HCT116 (cell line): ENCODE data around the gene RGPD8. TPM values are rescaled to one million over a fixed set of nuclear protein-coding genes. Genes with fewer than 3 reads are reported as not detected.
A peak's percentile ranks its signal among the peaks of the same experiment; 100 is the strongest.

Source experiments
- ATAC-seq: fragments of 200-7000 bp; cut with Tn5 transposase; 2 replicates; pipeline ENCODE4 v1.9.1; 2020; ENCODE audit warnings: mild to moderate bottlenecking, moderate library complexity
- BruUV-seq: library from RNA; stranded (reverse); fragments of 400-500 nt; replicated peaks from 2 replicates; lab custom pipeline; 2021; lab: Mats Ljungman, UMichigan
- CTCF ChIA-PET: fragments of 300-600 bp; sonication (Branson Sonifier 250); formaldehyde crosslinking; loops from one replicate; lab custom pipeline; 2021; ENCODE audit warnings: antibody characterized with exemption; lab: Charles Lee
- POLR2A ChIA-PET: fragments of 300-600, 350-600 bp; sonication (Branson Sonifier 250); formaldehyde crosslinking; loops from one replicate; lab custom pipeline; 2021; ENCODE audit warnings: antibody characterized with exemption; lab: Charles Lee
- RAD21 ChIA-PET, 2 experiments: fragments of 300-600 bp; sonication (Branson Sonifier 250); formaldehyde crosslinking; loops; one replicate each; lab custom pipeline; 2023; ENCODE audit warnings: low total read pairs in 2 of 2; ENCODE audit not compliant: uncharacterized antibody in 2 of 2, unreplicated experiment in 2 of 2, low non-redundant PET in 1 of 2; lab: Charles Lee
- DNase-seq: peaks from one replicate; pipeline ENCODE4 v3.0.0-alpha.2; 2010; ENCODE audit warnings: low read depth, low spot score
- H2AFZ ChIP-seq: fragments of 200-600 bp; shearing (Covaris generic), sonication (generic); 2 replicates; pipeline ENCODE4 v1.6.1; 2017; ENCODE audit warnings: low read depth, mixed run types, mixed read lengths, antibody characterized with exemption, low read length; ENCODE audit not compliant: poor library complexity, severe bottlenecking
- H3K27ac ChIP-seq: 2 replicates; pipeline ENCODE4 v1.5.1; 2012; ENCODE audit warnings: low read depth, low read length
- H3K27me3 ChIP-seq: fragments of 200-600 bp; sonication (generic); 2 replicates; pipeline ENCODE4 v1.6.1; 2016; ENCODE audit warnings: mixed run types, low read length, mixed read lengths; ENCODE audit not compliant: insufficient read depth
- H3K36me3 ChIP-seq, 2 experiments: fragments of 200-500 bp in 1 of 2; fragments of 200-600 bp in 1 of 2; sonication (Bioruptor generic) in 1 of 2; sonication (generic) in 1 of 2; 2 replicates each; pipeline versions ENCODE4 v1.5.1 to v1.6.1; 2014 to 2016; ENCODE audit warnings: low read length in 2 of 2, inconsistent platforms in 1 of 2, mixed read lengths in 1 of 2, mixed run types in 1 of 2; ENCODE audit not compliant: insufficient read depth in 2 of 2, control insufficient read depth in 1 of 2
- H3K4me1 ChIP-seq, 2 experiments: fragments of 200-600 bp in 1 of 2; sonication (generic) in 1 of 2; 2 replicates each; pipeline versions ENCODE4 v1.5.1 to v1.6.1; 2012 to 2017; ENCODE audit warnings: low read length in 2 of 2, inconsistent platforms in 1 of 2, mild to moderate bottlenecking in 1 of 2, mixed read lengths in 1 of 2, mixed run types in 1 of 2, moderate library complexity in 1 of 2; ENCODE audit not compliant: insufficient read depth in 2 of 2, control insufficient read depth in 1 of 2
- H3K4me2 ChIP-seq: fragments of 200-600 bp; sonication (generic); 2 replicates; pipeline ENCODE4 v1.6.1; 2017; ENCODE audit warnings: mixed run types, low read length, mixed read lengths
- H3K4me3 ChIP-seq, 2 experiments: fragments of 200-600 bp in 1 of 2; sonication (generic) in 1 of 2; replicated peaks in 1 of 2; 2 replicates each; pipeline ENCODE4 v1.5.1; 2011 to 2016; ENCODE audit warnings: low read length in 2 of 2, control low read depth in 1 of 2, low read depth in 1 of 2, mild to moderate bottlenecking in 1 of 2, mixed read lengths in 1 of 2, mixed run types in 1 of 2
- H3K79me2 ChIP-seq: fragments of 200-600 bp; sonication (generic); 2 replicates; pipeline ENCODE4 v1.6.1; 2017; ENCODE audit warnings: mild to moderate bottlenecking, mixed run types, low read length, moderate library complexity, mixed read lengths; ENCODE audit not compliant: insufficient read depth
- H3K9ac ChIP-seq: fragments of 200-600 bp; sonication (generic); 2 replicates; pipeline ENCODE4 v1.6.1; 2016; ENCODE audit warnings: low read length, mixed read lengths
- H3K9me2 ChIP-seq: fragments of 200-600 bp; sonication (generic), shearing (Covaris generic); 2 replicates; pipeline ENCODE4 v1.6.1; 2017; ENCODE audit warnings: mixed run types, mild to moderate bottlenecking, moderate library complexity; ENCODE audit not compliant: insufficient read depth
- H3K9me3 ChIP-seq, 2 experiments: fragments of 200-500 bp in 1 of 2; fragments of 200-600 bp in 1 of 2; sonication (Bioruptor generic) in 1 of 2; sonication (generic) in 1 of 2; 2 replicates each; pipeline ENCODE4 v1.6.1; 2014 to 2017; ENCODE audit warnings: low read length in 2 of 2, mixed read lengths in 2 of 2, inconsistent platforms in 1 of 2, low read depth in 1 of 2, mild to moderate bottlenecking in 1 of 2, mixed run types in 1 of 2, moderate library complexity in 1 of 2; ENCODE audit not compliant: control insufficient read depth in 1 of 2, insufficient read depth in 1 of 2
- H4K20me1 ChIP-seq: fragments of 200-600 bp; sonication (generic), shearing (Covaris generic); 2 replicates; pipeline ENCODE4 v1.6.1; 2017; ENCODE audit warnings: mixed run types, mild to moderate bottlenecking, moderate library complexity; ENCODE audit not compliant: insufficient read depth
- CBX3 ChIP-seq: IDR thresholded peaks from 2 replicates; pipeline ENCODE4 v1.6.1; 2012; ENCODE audit warnings: low read depth
- CEBPB ChIP-seq: IDR thresholded peaks from 2 replicates; pipeline ENCODE4 v1.6.1; 2012; ENCODE audit warnings: low read depth
- EGR1 ChIP-seq: IDR thresholded peaks from 2 replicates; pipeline ENCODE4 v1.6.1; 2012; ENCODE audit warnings: low read depth
- ELF1 ChIP-seq: IDR thresholded peaks from 2 replicates; pipeline ENCODE4 v1.6.1; 2012; ENCODE audit warnings: low read depth, borderline replicate concordance
- EZH2 ChIP-seq: fragments of 200-600 bp; sonication (generic); IDR thresholded peaks from 2 replicates; pipeline ENCODE4 v1.6.1; 2017; ENCODE audit warnings: antibody characterized with exemption, mixed run types
- EZH2phosphoT487 ChIP-seq: fragments of 200-600 bp; IDR thresholded peaks from 2 replicates; pipeline ENCODE4 v1.6.1; 2018; ENCODE audit warnings: antibody characterized with exemption, borderline replicate concordance
- RAD21 ChIP-seq: IDR thresholded peaks from 2 replicates; pipeline ENCODE4 v1.6.1; 2012; ENCODE audit warnings: low read depth, mild to moderate bottlenecking
- SIN3A ChIP-seq: IDR thresholded peaks from 2 replicates; pipeline ENCODE4 v1.6.1; 2012; ENCODE audit warnings: low read depth
- SP1 ChIP-seq: IDR thresholded peaks from 2 replicates; pipeline ENCODE4 v1.6.1; 2012; ENCODE audit warnings: low read depth
- SRF ChIP-seq: IDR thresholded peaks from 2 replicates; pipeline ENCODE4 v1.6.1; 2012; ENCODE audit warnings: low read depth
- TCF7L2 ChIP-seq: IDR thresholded peaks from 2 replicates; pipeline ENCODE4 v1.7.0; 2011; ENCODE audit warnings: borderline replicate concordance, inconsistent platforms; ENCODE audit not compliant: insufficient read depth, insufficient read length; ENCODE audit errors: extremely low read depth
- intact Hi-C: fragments of 100-400 bp; cut with micrococcal nuclease; formaldehyde crosslinking; loops from 2 replicates; pipeline ENCODE4 v1.10.0; 2022
- total RNA-seq: library from RNA; stranded (reverse); gene quantifications from one replicate; pipeline ENCODE4 v1.2.1, GENCODE V29; 2021; ENCODE audit not compliant: unreplicated experiment
- TF ChIP-seq, protein P1 (sequence below): IDR thresholded peaks from 2 replicates; pipeline ENCODE4 v1.6.1; 2012
- TF ChIP-seq, protein P2 (sequence below), 3 experiments: fragments of 200-600 bp in 1 of 3; sonication (generic) in 1 of 3; IDR thresholded peaks in 2 of 3; conservative IDR thresholded peaks in 1 of 3; 2 replicates each; pipeline ENCODE4 v1.5.1; 2012 to 2017; ENCODE audit warnings: low read depth in 2 of 3, low read length in 2 of 3, antibody characterized with exemption in 1 of 3, borderline replicate concordance in 1 of 3, control low read depth in 1 of 3, mild to moderate bottlenecking in 1 of 3, mixed read lengths in 1 of 3, mixed run types in 1 of 3, moderate library complexity in 1 of 3; ENCODE audit not compliant: insufficient read depth in 1 of 3
- TF ChIP-seq, protein P3 (sequence below): IDR thresholded peaks from 2 replicates; pipeline ENCODE4 v1.6.1; 2012

Gene RGPD8
- total RNA-seq, 1 experiment from 2014 or later = 11.0 TPM

DNA sequence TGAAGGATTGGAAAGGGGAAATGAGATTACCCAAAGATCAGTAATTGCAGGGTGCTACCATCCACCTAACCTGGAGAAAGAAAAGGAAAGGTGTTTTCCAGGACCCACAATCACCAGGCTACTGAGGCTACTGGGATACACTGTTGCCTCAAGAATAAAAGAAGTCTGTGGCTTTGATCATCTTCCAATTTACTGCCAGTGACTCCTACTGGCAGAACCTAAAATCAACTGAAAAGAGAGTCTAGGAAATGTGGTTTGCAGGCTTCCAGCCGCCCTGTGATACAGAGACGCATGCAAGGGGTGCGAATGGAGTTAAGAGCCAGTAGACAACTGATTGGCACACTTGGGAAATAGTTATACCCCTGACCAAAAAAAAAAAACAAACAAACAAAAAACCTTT is 31.9 kb upstream of the RGPD8 start:
- DNase-seq = no peak
- Histone ChIP-seq H3K4me3 (no peak overlapping the region), H3K4me2 (no peak overlapping the region), H3K27me3 (no peaks in the 10 kb centered on the region), H3K9me3 (no peaks in the 10 kb centered on the region), H3K36me3 (no peaks in the 10 kb centered on the region), H2AFZ (no peak overlapping the region), H3K9ac (no peak overlapping the region), H3K9me2 (no peaks in the 10 kb centered on the region), H4K20me1 (no peaks in the 10 kb centered on the region), H3K4me1 (no peaks in the 10 kb centered on the region)
- intact Hi-C loops = no loop called here
- ChIA-PET RAD21 (no interaction called here), POLR2A (no interaction called here)
- peak; percentile 67 for ATAC-seq
- TF ChIP-seq, protein P1, sequence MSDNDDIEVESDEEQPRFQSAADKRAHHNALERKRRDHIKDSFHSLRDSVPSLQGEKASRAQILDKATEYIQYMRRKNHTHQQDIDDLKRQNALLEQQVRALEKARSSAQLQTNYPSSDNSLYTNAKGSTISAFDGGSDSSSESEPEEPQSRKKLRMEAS = no peak
- TF ChIP-seq EGR1 (no peak), SP1 (no peak), ELF1 (no peak), CBX3 (0 out of 2 replicates have a peak, but pooled peaks have one; percentile 36), CEBPB (no peak), EZH2 (no peak), SIN3A (no peak), TCF7L2 (peak; percentile 73), SRF (no peak), RAD21 (peak; percentile 18; the same call in 1 of the 2 replicates), EZH2phosphoT487 (no peak)
- TF ChIP-seq, protein P2, sequence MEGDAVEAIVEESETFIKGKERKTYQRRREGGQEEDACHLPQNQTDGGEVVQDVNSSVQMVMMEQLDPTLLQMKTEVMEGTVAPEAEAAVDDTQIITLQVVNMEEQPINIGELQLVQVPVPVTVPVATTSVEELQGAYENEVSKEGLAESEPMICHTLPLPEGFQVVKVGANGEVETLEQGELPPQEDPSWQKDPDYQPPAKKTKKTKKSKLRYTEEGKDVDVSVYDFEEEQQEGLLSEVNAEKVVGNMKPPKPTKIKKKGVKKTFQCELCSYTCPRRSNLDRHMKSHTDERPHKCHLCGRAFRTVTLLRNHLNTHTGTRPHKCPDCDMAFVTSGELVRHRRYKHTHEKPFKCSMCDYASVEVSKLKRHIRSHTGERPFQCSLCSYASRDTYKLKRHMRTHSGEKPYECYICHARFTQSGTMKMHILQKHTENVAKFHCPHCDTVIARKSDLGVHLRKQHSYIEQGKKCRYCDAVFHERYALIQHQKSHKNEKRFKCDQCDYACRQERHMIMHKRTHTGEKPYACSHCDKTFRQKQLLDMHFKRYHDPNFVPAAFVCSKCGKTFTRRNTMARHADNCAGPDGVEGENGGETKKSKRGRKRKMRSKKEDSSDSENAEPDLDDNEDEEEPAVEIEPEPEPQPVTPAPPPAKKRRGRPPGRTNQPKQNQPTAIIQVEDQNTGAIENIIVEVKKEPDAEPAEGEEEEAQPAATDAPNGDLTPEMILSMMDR (IDR thresholded peaks at IDR 0.05 in 2 of 3, conservative IDR thresholded peaks at IDR 0.05 in 1 of 3; ENCODE audit: borderline replicate concordance in 1 of 3, insufficient read depth in 1 of 3, low read depth in 2 of 3, low read length in 2 of 3) = peak; percentile 10 to 49 (median 31); a peak in 3 of 6 replicates
- TF ChIP-seq, protein P3, sequence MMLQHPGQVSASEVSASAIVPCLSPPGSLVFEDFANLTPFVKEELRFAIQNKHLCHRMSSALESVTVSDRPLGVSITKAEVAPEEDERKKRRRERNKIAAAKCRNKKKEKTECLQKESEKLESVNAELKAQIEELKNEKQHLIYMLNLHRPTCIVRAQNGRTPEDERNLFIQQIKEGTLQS = no peak
- TF ChIP-seq, all 23 proteins: peak for 4
- no peak overlapping the region for H3K27ac ChIP-seq
- no TSS peak for BruUV-seq
- H3K79me2 ChIP-seq = no peaks in the 10 kb centered on the region
- CTCF ChIA-PET = no interaction called here
